Activated naive CD4-positive, alpha-beta T cell treated with anti-CD3 and anti-CD28 coated beads for 36 hours (primary cell): ENCODE data around the gene KPNA1. TPM values are rescaled to one million over a fixed set of nuclear protein-coding genes. Genes with fewer than 3 reads are reported as not detected.
"Not testable (repeated sequence)": the region's sequence is repeated elsewhere in the genome, so short reads cannot be mapped to it uniquely, and the experiment has no call there.

ENCODE experiments used
- CTCF ChIA-PET: fragments of 350-600 bp; sonication (Branson Sonifier 250); formaldehyde crosslinking; loops from one replicate; lab custom pipeline; 2021; ENCODE audit warnings: antibody characterized with exemption; lab: Charles Lee
- DNase-seq: peaks from one replicate; pipeline ENCODE4 v3.0.0-alpha.2; 2020
- H3K27ac Mint-ChIP-seq: one replicate; pipeline ENCODE4 v1.8.0; 2021; ENCODE audit warnings: mild to moderate bottlenecking, mixed read lengths
- H3K27me3 Mint-ChIP-seq: one replicate; pipeline ENCODE4 v1.8.0; 2021; ENCODE audit warnings: low read depth, mixed read lengths
- H3K36me3 Mint-ChIP-seq: one replicate; pipeline ENCODE4 v1.8.0; 2021; ENCODE audit warnings: low read depth, mixed read lengths
- H3K4me1 Mint-ChIP-seq: one replicate; pipeline ENCODE4 v1.8.0; 2021; ENCODE audit warnings: low read depth, mixed read lengths
- H3K4me3 Mint-ChIP-seq: one replicate; pipeline ENCODE4 v1.8.0; 2021; ENCODE audit warnings: mild to moderate bottlenecking, moderate library complexity, mixed read lengths
- H3K9me3 Mint-ChIP-seq: one replicate; pipeline ENCODE4 v1.8.0; 2021; ENCODE audit warnings: mixed read lengths
- intact Hi-C: fragments of 100-400 bp; cut with micrococcal nuclease; formaldehyde crosslinking; loops from one replicate; pipeline ENCODE4 v1.15.1; 2023
- total RNA-seq, 2 experiments: library from RNA; stranded (reverse); gene quantifications; one replicate each; pipeline ENCODE4 v1.2.3, GENCODE V29; 2021

Gene KPNA1
- total RNA-seq, 2 experiments from 2014 or later: 45.6 to 45.8 TPM

DNA sequence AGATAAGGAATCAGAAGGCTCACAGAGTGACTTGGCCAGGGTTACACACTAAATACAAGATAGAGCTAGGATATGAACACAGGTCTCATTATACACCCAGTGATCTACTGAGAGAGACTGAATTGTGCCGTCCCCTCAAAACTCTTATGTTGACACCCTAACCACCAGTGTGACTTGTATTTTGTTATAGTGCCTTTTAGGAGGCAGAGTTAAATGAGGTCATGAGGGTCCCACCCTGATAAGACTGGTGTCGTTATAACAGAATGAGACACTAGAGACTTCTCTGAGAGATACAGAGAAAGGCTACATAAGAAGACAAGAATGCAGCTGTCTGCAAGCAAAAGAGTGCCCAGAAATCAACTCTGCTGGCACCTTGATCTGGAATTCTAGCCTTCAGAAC lies 12.6 kb downstream of the KPNA1 start:
- CTCF ChIA-PET: interaction anchor here (1.1 to 1.2 kb wide), 2 partner anchors 94 to 118 kb away, joined by 3 read pairs; partner anchors contain the start of gene FAM162A

GRCh38 chr3:122500964-122501363 lies 13.8 kb downstream of the KPNA1 start:
- H3K4me3 Mint-ChIP-seq, H3K9me3 Mint-ChIP-seq, DNase-seq, intact Hi-C loops, H3K27ac Mint-ChIP-seq, CTCF ChIA-PET, H3K27me3 Mint-ChIP-seq: not testable (repeated sequence)
- peaks cover 11% of the 10 kb centered on the region for H3K36me3 Mint-ChIP-seq
- H3K4me1 Mint-ChIP-seq: peaks cover 68% of the 10 kb centered on the region

More for the DNA sequence above, 12.6 kb downstream of the KPNA1 start:
- Mint-ChIP-seq H3K36me3 (peaks cover 6% of the 10 kb centered on the region), H3K27me3 (no peaks in the 10 kb centered on the region), H3K4me1 (peaks cover 67% of the 10 kb centered on the region), H3K27ac (no peak overlapping the region), H3K9me3 (no peaks in the 10 kb centered on the region), H3K4me3 (no peak overlapping the region)
- intact Hi-C loops: no loop called here
- no peak for DNase-seq

GRCh38 chr3:122498152-122498551 lies 16.6 kb downstream of the KPNA1 start:
- no peaks in the 10 kb centered on the region for H3K9me3 Mint-ChIP-seq
- intact Hi-C loops: loop anchor here (10.0 kb wide), 1 partner anchor 1903 kb away; the partner anchor contains the start of gene NDUFB4
- H3K4me3 Mint-ChIP-seq: no peak overlapping the region

GRCh38 chr3:122497425-122497824 lies 17.3 kb downstream of the KPNA1 start:
- Mint-ChIP-seq H3K27ac (no peak overlapping the region), H3K4me3 (no peak overlapping the region), H3K27me3 (no peaks in the 10 kb centered on the region), H3K9me3 (no peaks in the 10 kb centered on the region), H3K4me1 (peaks cover 45% of the 10 kb centered on the region), H3K36me3 (peaks cover 19% of the 10 kb centered on the region)
- CTCF ChIA-PET: interaction anchor here (0.5 kb wide), 1 partner anchor 111 kb away, joined by 3 read pairs; no protein-coding TSS in a partner anchor
- peak; percentile 65 for DNase-seq
- intact Hi-C loops: loop anchor here (1.0 to 10.0 kb wide), 6 partner anchors 11 to 1903 kb away; partner anchors contain the start of genes KPNA1 and NDUFB4

More at GRCh38 chr3:122498152-122498551, 16.6 kb downstream of the KPNA1 start:
- Mint-ChIP-seq H3K4me1 (peaks cover 51% of the 10 kb centered on the region), H3K27ac (no peak overlapping the region), H3K27me3 (no peaks in the 10 kb centered on the region), H3K36me3 (peaks cover 16% of the 10 kb centered on the region)
- CTCF ChIA-PET: no interaction called here
- no peak for DNase-seq

DNA sequence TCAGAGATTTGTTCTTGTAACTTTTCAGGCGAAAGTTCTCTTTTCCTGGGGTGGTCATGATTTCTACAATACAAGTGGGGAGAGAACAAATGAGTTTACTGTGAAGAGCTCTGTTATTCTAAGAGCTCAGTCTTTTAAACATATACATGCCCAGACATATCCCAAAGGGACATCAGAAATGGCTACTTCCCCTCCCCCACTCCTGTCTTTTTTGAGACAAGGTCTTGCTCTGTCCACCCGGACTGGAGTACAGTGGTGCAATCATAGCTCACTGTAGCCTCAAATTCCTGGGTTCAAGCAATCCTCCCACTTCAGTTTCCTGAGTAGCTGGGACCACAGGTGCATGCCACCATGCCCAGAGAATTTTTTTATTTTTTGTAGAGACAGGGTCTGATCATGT lies 18.2 kb downstream of the KPNA1 start:
- Mint-ChIP-seq H3K4me1 (peaks cover 38% of the 10 kb centered on the region), H3K9me3 (no peaks in the 10 kb centered on the region), H3K27me3 (no peaks in the 10 kb centered on the region), H3K4me3 (no peak overlapping the region), H3K27ac (no peak overlapping the region), H3K36me3 (peaks cover 23% of the 10 kb centered on the region)
- no peak for DNase-seq
- intact Hi-C loops: loop anchor here (10.0 kb wide), 1 partner anchor 1902 kb away; the partner anchor contains the start of gene NDUFB4
- CTCF ChIA-PET: interaction anchor here (0.5 kb wide), 1 partner anchor 112 kb away, joined by 3 read pairs; no protein-coding TSS in a partner anchor

DNA sequence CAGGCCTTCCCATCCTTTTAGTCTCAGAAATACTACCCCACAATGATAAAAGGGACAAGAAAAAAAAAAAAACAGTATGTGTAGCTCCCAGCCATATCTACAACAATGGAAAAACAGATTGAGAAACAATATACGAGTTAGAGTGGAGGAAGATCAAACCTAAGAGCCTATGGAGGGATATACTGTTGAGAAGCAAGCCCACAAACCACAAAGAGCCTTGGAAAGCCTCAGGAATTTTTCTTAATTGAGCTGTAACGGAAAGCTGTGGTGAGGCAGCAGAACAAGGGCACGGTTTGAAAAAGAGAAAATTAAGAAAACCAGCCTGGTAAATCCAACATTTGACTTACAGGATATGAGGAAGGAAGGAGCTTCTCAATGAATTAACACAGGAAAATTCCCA lies 21.4 kb downstream of the KPNA1 start:
- intact Hi-C loops: loop anchor here (10.0 kb wide), 1 partner anchor 1898 kb away; the partner anchor contains the start of gene NDUFB4

GRCh38 chr3:122488262-122488973 lies 26.3 kb downstream of the KPNA1 start:
- intact Hi-C loops: no loop called here
- H3K27ac Mint-ChIP-seq: no peak overlapping the region
- H3K4me1 Mint-ChIP-seq: peaks cover 47% of the 10 kb centered on the region
- no peaks in the 10 kb centered on the region for H3K27me3 Mint-ChIP-seq
- DNase-seq: no peak
- peaks cover 26% of the 10 kb centered on the region for H3K36me3 Mint-ChIP-seq
- no peaks in the 10 kb centered on the region for H3K9me3 Mint-ChIP-seq
- CTCF ChIA-PET: interaction anchor here (1.1 kb wide), 1 partner anchor 190 kb away, joined by 3 read pairs; no protein-coding TSS in a partner anchor
- H3K4me3 Mint-ChIP-seq: no peak overlapping the region

More for the DNA sequence above, 21.4 kb downstream of the KPNA1 start:
- Mint-ChIP-seq H3K27me3 (no peaks in the 10 kb centered on the region), H3K4me1 (peaks cover 41% of the 10 kb centered on the region), H3K4me3 (no peak overlapping the region), H3K36me3 (peaks cover 27% of the 10 kb centered on the region), H3K9me3 (no peaks in the 10 kb centered on the region), H3K27ac (no peak overlapping the region)
- CTCF ChIA-PET: interaction anchor here (0.6 kb wide), 1 partner anchor 406 kb away, joined by 4 read pairs; no protein-coding TSS in a partner anchor
- no peak for DNase-seq

- Mint-ChIP-seq H3K4me3 (no peak overlapping the region), H3K27ac (no peak overlapping the region), H3K9me3 (no peaks in the 10 kb centered on the region)
Observed at GRCh38 chr3:122484985-122485384, 29.8 kb downstream of the KPNA1 start.

DNA sequence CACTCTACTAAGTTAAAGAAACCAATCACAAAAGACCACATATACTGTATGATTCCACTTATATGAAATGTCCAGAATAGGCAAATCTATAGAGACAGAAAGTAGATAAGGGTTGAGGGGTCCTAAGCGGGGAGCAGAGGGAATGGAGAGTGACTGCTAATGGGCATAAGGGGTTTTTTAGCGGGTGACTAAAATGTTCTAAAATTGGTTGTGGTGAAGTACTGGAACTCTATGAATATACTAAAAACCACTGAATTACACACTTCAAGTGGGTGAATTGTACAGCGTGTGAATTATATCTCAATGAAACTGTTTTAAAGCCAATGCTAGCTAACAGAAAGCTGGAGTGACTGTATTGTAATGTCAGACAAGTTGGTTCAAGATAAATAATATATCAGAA lies 33.3 kb downstream of the KPNA1 start:
- no peaks in the 10 kb centered on the region for H3K27me3 Mint-ChIP-seq
- H3K27ac Mint-ChIP-seq: no peak overlapping the region
- DNase-seq: no peak
- H3K4me1 Mint-ChIP-seq: peaks cover 53% of the 10 kb centered on the region
- no peak overlapping the region for H3K4me3 Mint-ChIP-seq
- H3K9me3 Mint-ChIP-seq: no peaks in the 10 kb centered on the region
- intact Hi-C loops: no loop called here
- H3K36me3 Mint-ChIP-seq: peaks cover 19% of the 10 kb centered on the region
- CTCF ChIA-PET: interaction anchor here (0.6 kb wide), 1 partner anchor 50 kb away, joined by 3 read pairs; no protein-coding TSS in a partner anchor

More at GRCh38 chr3:122484985-122485384, 29.8 kb downstream of the KPNA1 start:
- Mint-ChIP-seq H3K36me3 (peaks cover 17% of the 10 kb centered on the region), H3K27me3 (no peaks in the 10 kb centered on the region), H3K4me1 (peaks cover 66% of the 10 kb centered on the region)
- DNase-seq: no peak
- intact Hi-C loops: no loop called here
- CTCF ChIA-PET: no interaction called here

- Mint-ChIP-seq H3K27ac (no peak overlapping the region), H3K4me3 (no peak overlapping the region), H3K4me1 (peaks cover 59% of the 10 kb centered on the region), H3K9me3 (no peaks in the 10 kb centered on the region), H3K36me3 (peaks cover 11% of the 10 kb centered on the region), H3K27me3 (no peaks in the 10 kb centered on the region)
- CTCF ChIA-PET: no interaction called here
- DNase-seq: no peak
- intact Hi-C loops: no loop called here
Observed at GRCh38 chr3:122476532-122476931, 38.2 kb downstream of the KPNA1 start.

DNA sequence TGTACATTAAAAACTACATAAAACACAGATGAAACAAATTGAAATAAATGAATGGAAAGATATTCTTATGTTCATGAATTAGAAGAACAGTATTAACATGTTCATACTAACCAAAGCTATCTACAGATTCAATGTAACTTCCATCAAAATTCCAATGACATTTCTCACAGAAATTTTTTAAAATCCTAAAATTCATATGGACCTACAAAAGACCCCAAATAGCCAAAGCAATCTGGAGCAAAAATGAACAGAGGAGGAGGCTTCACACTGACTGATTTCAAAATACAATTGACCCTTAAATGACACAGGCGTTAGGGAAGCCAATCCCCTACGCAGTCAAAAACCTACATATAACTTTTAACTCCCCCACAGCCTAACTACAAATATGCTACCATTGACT lies 39.4 kb downstream of the KPNA1 start:
- no peaks in the 10 kb centered on the region for H3K9me3 Mint-ChIP-seq
- peaks cover 64% of the 10 kb centered on the region for H3K4me1 Mint-ChIP-seq
- DNase-seq: no peak
- H3K36me3 Mint-ChIP-seq: peaks cover 9% of the 10 kb centered on the region
- H3K27me3 Mint-ChIP-seq: no peaks in the 10 kb centered on the region
- intact Hi-C loops: no loop called here
- CTCF ChIA-PET: no interaction called here
- no peak overlapping the region for H3K27ac Mint-ChIP-seq
- H3K4me3 Mint-ChIP-seq: no peak overlapping the region

DNA sequence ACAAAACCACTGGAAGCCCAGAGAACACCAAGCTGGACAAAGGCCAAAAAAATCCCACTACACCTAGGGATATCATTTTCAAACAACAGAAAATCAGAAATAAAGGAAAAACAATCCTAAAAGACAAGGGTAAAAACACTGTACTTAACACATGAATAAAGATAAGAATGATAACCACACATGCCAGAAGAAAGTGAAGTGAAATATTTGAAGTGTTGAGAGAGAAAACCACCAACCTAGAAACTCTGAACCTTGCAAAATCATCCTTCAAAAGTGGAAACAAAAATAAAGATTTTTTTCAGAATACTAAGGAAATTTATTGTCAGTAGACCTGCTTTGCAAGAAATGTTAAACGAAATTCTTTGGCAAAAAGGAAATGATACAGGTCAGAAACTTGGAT lies 45.1 kb downstream of the KPNA1 start:
- H3K9me3 Mint-ChIP-seq: no peaks in the 10 kb centered on the region
- H3K4me3 Mint-ChIP-seq: no peak overlapping the region
- peaks cover 8% of the 10 kb centered on the region for H3K36me3 Mint-ChIP-seq
- H3K4me1 Mint-ChIP-seq: peaks cover 59% of the 10 kb centered on the region
- H3K27me3 Mint-ChIP-seq: no peaks in the 10 kb centered on the region
- H3K27ac Mint-ChIP-seq: peak overlapping the region; percentile 15
- CTCF ChIA-PET: no interaction called here
- DNase-seq: no peak
- intact Hi-C loops: no loop called here
